Activated CD8-positive, alpha-beta memory T cell treated with anti-CD3 and anti-CD28 coated beads for 24 hours (primary cell): ENCODE data around the gene SUCNR1.
"Not testable (repeated sequence)": the region's sequence is repeated elsewhere in the genome, so short reads cannot be mapped to it uniquely, and the experiment has no call there.

Experiments
- DNase-seq: peaks from one replicate; pipeline ENCODE4 v3.0.0-alpha.2; 2020

The SUCNR1 gene

DNA sequence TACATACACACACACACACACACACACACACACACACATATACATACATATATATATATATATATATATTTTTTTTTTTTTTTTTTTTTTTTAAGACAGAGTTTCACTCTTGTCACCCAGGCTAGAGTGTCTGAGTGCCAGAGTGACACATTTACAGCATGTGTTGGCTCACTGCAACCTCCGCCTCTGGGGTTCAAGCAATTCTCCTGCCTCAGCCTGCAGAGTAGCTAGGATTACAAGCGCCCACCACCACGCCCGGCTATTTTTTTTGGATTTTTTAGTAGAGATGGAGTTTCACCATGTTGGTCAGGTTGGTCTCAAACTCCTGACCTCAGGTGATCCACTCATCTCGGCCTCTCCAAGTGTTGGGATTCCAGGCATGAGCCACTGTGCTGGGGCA is 636 bp downstream of the SUCNR1 start:
- DNase-seq, result not testable (repeated sequence)

- DNase-seq, result no peak
Measured at GRCh38 chr3:151875759-151876158, 2.3 kb downstream of the SUCNR1 start.

- no peak for DNase-seq
Measured at GRCh38 chr3:151877269-151877668, 3.8 kb downstream of the SUCNR1 start.

GRCh38 chr3:151878465-151878864 is 5.0 kb downstream of the SUCNR1 start:
- no peak for DNase-seq

GRCh38 chr3:151879037-151879436 is 5.6 kb downstream of the SUCNR1 start:
- no peak for DNase-seq

- no peak for DNase-seq
Measured at GRCh38 chr3:151879679-151880415, 6.4 kb downstream of the SUCNR1 start.

GRCh38 chr3:151880416-151880690 is 6.9 kb downstream of the SUCNR1 start:
- no peak for DNase-seq

GRCh38 chr3:151881137-151881536 is 7.7 kb downstream of the SUCNR1 start:
- no peak for DNase-seq

- DNase-seq, result not testable (repeated sequence)
Measured at GRCh38 chr3:151885397-151885796, 12.0 kb downstream of the SUCNR1 start.

- not testable (repeated sequence) for DNase-seq
Measured at GRCh38 chr3:151887450-151888211, 14.2 kb downstream of the SUCNR1 start.

GRCh38 chr3:151890721-151891141 is 17.3 kb downstream of the SUCNR1 start:
- no peak for DNase-seq

DNA sequence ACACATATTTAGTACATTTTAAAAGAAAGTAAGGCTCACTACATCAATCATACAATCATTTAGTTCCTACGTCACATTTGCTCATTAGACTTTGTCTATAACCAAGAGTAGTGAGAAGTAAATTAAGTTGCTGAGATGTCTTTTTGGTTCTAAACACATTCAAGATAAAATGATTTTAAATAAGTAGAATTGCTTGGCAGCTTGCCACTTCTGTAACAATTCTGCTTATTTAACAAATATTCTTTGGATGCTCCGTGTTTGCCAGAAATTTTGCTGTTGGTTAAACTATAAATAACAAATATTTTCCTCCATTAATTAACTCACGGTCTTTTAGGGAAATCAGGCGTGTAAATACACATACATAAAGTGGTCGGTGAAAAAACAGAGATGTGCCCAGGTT is 18.3 kb downstream of the SUCNR1 start:
- no peak for DNase-seq

DNA sequence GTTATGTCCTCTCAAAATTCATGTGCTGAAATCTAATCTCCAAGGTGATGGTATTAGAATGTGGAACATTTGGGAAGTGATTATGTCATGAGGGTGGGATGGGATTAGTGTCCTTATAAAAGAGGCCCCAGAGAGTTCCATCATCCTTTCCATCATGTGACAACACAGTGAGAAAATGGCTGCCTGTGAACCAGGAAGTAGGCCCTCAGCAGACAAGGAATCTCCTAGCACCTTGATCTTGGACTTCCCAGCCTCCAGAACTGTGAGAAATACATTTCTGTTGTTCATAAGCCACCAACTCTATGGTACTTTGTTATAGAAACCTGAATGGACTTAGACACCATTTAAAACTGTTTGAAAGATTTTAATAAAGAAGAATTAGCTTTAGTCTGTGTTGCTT is 20.8 kb downstream of the SUCNR1 start:
- DNase-seq, result no peak

DNA sequence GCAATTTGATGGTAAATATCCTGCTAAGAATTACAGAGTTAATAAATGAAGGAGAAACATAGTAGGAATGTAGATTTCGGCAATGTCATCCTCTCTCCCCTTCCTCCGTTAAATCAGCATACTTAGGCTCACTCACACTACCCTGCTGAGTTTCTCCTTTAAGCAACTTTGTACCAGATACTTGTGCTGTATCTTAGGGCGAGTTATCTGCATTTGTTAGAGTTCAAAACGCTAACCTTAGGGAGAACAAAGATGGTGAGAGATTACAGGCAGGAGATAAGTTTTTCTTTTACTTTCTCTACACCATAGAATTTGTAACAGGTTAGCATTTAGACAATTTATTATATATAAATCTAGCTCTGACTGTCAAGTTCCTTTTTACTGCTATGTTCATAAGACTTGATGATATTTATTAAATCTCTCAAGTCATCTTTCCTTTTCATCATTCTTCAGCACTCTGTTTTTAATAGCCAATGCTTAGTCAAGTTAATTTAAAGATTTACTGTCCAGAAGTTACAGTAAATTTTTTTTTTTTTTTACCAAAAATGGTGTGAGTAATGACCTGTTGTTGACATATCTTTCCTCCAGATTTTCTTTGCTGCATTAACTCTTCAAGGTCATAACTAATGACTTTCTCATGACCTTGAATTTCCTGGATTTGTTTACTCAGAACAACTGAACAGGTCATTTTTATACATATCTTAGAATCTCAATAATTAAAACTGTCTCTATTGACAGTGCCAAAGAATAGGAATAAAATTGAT is 22.2 kb downstream of the SUCNR1 start:
- DNase-seq, result no peak

DNA sequence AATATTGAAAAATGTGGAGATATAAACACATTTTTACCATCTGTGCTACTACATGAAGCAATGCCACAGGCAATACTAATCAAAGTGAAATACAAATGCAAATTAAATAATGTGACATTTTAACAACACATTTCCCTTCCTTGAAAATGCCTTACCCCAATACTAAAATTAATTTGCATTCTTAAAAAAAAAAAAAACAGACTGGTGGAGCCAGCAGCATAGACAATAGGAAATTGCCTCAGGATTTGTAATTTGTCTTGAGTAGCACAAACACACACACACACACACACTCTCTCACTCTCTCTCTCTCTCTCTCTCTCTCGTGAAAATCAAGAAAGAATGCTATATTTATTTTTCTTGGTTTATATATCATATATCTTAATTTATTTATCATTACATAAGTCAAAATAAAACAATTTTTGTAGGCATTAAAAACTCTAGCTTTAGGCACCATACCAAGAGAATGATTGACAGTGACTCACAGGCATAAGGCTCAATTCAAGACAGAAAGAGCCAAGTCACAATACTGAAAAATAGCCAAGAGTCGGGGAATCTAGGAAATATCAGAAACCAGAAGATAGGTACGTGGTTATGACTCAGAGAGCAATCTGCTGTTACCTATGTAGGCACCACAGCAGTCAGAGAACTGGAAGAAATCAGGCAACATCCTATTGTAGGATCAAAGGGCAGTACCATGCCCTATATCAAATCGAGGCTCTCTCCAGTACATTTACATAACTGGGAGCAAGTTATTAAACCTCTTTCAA is 23.0 kb downstream of the SUCNR1 start:
- DNase-seq, result no peak

DNA sequence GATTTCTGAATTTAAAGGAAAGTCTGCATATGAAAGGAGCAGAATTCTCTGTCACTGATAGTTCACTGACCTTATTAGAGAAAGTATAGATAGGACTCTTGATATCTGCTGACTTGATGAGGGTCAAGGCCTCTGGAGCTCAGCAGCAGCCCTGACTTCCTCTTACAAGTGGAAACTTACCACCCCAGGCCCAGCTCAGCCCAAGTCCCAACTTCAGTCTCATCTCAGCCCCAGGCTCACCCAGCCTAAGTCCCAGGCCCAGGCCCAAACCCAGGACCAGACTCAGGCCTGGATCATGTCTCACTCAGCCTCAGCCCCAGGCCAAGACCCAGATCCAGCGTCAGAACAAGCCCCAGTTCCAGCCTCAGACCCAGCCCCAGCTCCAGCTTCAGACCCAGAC is 24.7 kb downstream of the SUCNR1 start:
- not testable (repeated sequence) for DNase-seq

DNA sequence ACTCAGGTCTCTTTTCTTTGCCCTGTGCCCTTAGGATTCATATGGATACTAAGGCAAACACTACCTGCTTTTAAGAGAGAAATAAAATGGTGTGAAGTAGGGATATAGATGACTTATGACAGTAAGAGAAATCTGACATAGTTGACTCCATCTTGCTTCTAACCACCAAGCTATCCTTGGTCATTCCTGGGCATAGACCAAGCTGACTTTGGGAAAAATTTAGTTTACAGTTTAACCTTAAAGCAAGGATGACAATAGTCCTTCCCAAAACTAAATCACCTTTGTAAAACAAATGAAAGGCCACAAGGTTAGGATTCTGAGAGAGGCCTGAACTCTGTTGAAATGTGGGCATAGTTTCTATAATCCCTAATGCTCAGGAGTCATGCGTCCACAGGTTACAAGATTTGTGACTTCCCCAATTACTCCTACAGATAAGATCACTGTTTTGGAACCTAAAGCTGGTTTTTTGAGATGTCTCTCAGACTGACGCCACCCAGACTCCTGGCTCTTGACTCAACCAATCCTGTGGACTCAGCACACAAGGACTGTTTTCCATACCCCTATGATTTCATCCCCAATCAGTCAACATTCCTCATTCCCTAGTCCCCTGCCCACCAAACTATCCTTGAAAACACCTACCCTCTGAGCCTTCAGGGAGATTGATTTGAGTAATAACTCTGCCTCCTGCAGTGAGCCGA is 25.3 kb downstream of the SUCNR1 start:
- not testable (repeated sequence) for DNase-seq

DNA sequence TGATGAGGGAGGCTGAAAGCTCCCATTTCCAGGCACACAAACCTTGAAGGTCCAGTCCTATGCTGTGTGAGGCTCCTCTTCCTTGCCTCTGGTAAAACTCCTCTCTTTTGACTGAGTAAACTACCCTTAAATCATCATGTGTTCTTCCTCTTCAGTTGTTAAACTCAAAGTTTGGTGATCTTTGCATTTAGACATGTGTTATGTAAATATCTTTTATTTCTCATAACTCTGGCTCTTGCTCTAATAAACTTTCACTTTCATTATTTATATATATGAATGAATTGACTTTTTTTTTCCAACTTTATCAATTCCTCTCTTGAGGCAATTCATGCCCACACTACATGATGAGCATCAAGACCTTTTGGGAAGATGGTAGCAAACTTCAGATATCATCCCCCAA is 26.6 kb downstream of the SUCNR1 start:
- DNase-seq, result no peak

DNA sequence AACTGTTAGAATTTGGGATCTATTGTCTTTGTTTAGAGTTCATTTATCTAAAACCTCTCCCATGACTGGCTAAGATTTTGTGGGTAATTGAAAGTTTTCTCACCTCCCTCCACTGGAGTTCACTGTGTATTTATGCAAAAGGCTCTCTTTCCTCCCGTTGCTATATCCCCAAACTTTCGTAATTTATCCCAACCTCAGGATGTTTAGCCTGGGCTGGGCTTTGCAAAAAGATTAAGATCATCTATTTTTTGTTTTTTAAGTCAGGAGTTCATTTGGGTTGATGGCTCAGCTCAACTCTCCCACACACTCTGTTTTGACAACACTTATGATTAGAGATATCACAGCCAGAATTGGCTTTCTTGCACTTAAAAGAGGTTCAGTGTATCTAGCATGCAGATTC is 27.0 kb downstream of the SUCNR1 start:
- no peak for DNase-seq

DNA sequence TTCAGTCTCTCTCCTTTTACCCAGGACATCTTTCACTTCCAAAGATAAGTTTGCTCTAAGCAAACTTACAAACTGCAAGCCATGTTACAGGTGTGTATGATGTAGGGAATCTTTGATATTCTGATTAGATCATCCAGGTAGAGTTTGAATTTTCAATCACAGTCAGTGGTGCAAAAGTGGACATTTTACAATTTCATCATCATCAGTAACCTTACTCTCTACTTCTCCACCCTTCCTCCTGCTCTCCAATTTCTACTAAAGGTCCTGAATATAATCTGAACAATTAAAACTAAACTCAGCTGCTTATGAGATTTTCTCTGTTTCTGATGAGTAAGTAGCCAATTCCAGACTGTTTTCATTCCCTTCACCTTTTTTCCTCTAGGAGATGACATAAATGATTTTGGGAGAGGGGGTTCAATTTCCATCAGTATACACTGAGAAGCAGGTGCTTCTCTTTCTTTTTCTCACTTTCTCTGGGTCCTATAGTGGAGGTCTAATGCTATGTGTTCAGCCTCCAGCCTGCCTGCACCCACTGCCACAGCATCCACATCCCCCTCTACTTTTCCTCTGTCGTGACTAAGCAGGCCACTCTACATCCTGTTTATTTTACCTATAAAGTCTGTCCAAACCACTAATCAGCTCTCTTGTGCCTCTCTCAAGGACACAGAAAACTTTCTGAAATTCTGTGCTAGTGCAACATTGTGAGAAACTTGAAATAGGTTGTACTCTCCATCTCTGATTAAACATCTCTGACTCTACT is 27.6 kb downstream of the SUCNR1 start:
- DNase-seq, result no peak

DNA sequence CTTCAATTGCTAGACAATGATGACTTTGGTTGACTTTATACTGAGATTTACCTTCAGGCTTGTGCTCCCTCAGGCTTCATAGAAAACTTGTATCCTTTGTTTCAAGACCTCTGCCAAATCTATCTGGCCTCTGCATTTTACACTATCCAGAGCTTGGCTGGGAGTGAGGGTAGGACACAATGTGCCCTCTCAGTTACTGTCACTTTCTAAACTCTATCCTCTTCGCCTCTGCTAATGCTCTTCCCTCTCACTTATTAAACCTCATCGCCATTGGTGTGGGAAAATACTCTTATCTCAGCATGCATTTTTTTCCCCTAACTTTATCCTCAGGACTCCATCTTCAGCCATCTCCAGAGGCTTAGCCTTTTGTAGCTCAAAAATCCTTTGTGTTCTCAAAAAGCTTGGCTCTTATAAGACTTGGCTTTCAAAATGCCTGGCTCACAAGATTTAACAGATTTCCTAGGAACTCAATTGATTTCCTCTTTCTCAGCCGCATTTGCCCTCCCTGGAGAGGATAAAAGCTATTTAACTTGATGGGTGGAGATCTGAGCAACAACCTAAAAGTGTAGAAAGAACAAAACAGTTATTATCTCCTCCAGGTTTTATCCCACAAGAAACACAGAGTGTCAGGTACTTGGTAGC is 28.3 kb downstream of the SUCNR1 start:
- no peak for DNase-seq
